Measurements from ENCODE around the gene C16orf96.

The C16orf96 gene

GRCh38 chr16:4633910-4634635 is 77.9 kb downstream of the C16orf96 start:
- no peak for DNase-seq (ENCODE audit: extremely low read depth, low read depth)
- TF ChIP-seq CTCF (IDR thresholded peaks at IDR 0.05; ENCODE audit: low read depth, low read length) = no peak

GRCh38 chr16:4634768-4635167 is 78.6 kb downstream of the C16orf96 start:
- no peak for TF ChIP-seq CTCF (IDR thresholded peaks at IDR 0.05; ENCODE audit: low read depth, low read length)
- DNase-seq (ENCODE audit: extremely low read depth, low read depth) = no peak

- no peak for DNase-seq (ENCODE audit: extremely low read depth, low read depth)
These were observed 80.1 kb downstream of the C16orf96 start for GRCh38 chr16:4636196-4636595.

GRCh38 chr16:4637501-4638166 is 81.5 kb downstream of the C16orf96 start:
- TF ChIP-seq CTCF (IDR thresholded peaks at IDR 0.05; ENCODE audit: low read depth, low read length) = no peak
- DNase-seq (ENCODE audit: extremely low read depth, low read depth) = no peak

More at GRCh38 chr16:4636196-4636595, 80.1 kb downstream of the C16orf96 start:
- TF ChIP-seq CTCF (IDR thresholded peaks at IDR 0.05; ENCODE audit: low read depth, low read length) = no peak

- TF ChIP-seq CTCF (IDR thresholded peaks at IDR 0.05; ENCODE audit: low read depth, low read length) = no peak
- DNase-seq (ENCODE audit: extremely low read depth, low read depth) = no peak
These were observed 83.9 kb downstream of the C16orf96 start for GRCh38 chr16:4639899-4640509.

- no peak for DNase-seq (ENCODE audit: extremely low read depth, low read depth)
- no peak for TF ChIP-seq CTCF (IDR thresholded peaks at IDR 0.05; ENCODE audit: low read depth, low read length)
These were observed 84.6 kb downstream of the C16orf96 start for GRCh38 chr16:4640572-4641305.

Data from AG09319 (cell line).